Measurements from ENCODE around the gene ABHD4.

- TF ChIP-seq CTCF (IDR thresholded peaks at IDR 0.05) (no peak), POLR2A (IDR thresholded peaks at IDR 0.05) (no peak)
Observed at GRCh38 chr14:22594156-22594716, 3.9 kb upstream of the ABHD4 start.
